Neural progenitor cell (in vitro differentiated cells): ENCODE results near the gene C6orf132. TPM values are rescaled to one million over a fixed set of nuclear protein-coding genes. Genes with fewer than 3 reads are reported as not detected.

ENCODE experiments used
- DNase-seq: peaks from one replicate; pipeline ENCODE4 v3.0.0-alpha.2; 2016; ENCODE audit warnings: low spot score
- H2AFZ ChIP-seq: fragments of 200-600 bp; sonication (generic); replicated peaks from 2 replicates; pipeline ENCODE4 v1.6.1; 2016; ENCODE audit warnings: antibody characterized with exemption
- H3F3A ChIP-seq: fragments of 200-600 bp; sonication (generic); 2 replicates; pipeline ENCODE4 v1.6.1; 2016; ENCODE audit warnings: antibody characterized with exemption, low read depth
- H3K27ac ChIP-seq: fragments of 200-600 bp; sonication (generic); 2 replicates; pipeline ENCODE4 v1.5.1; 2016; ENCODE audit warnings: mild to moderate bottlenecking
- H3K27me3 ChIP-seq: fragments of 200-600 bp; sonication (generic); 2 replicates; pipeline ENCODE4 v1.6.1; 2016; ENCODE audit warnings: mild to moderate bottlenecking, moderate library complexity
- H3K36me3 ChIP-seq: fragments of 200-600 bp; sonication (generic); 2 replicates; pipeline ENCODE4 v1.5.1; 2016
- H3K4me1 ChIP-seq: fragments of 200-600 bp; sonication (generic); 2 replicates; pipeline ENCODE4 v1.6.1; 2016; ENCODE audit warnings: mixed run types
- H3K4me2 ChIP-seq: fragments of 200-600 bp; sonication (generic); 2 replicates; pipeline ENCODE4 v1.6.1; 2016
- H3K4me3 ChIP-seq: fragments of 200-600 bp; sonication (generic); 2 replicates; pipeline ENCODE4 v1.5.1; 2016
- H3K79me2 ChIP-seq: fragments of 200-600 bp; sonication (generic); 2 replicates; pipeline ENCODE4 v1.6.1; 2016; ENCODE audit warnings: low read depth
- H3K9ac ChIP-seq: fragments of 200-600 bp; sonication (generic); 2 replicates; pipeline ENCODE4 v1.6.1; 2016
- H3K9me3 ChIP-seq: fragments of 200-600 bp; sonication (generic); 2 replicates; pipeline ENCODE4 v1.5.1; 2016; ENCODE audit warnings: low read depth
- H4K20me1 ChIP-seq: fragments of 200-600 bp; sonication (generic); 2 replicates; pipeline ENCODE4 v1.6.1; 2016; ENCODE audit warnings: low read depth
- H3K27ac Mint-ChIP-seq: 3 replicates; pipeline ENCODE4 v1.8.0; 2021; ENCODE audit warnings: mixed read lengths
- H3K27me3 Mint-ChIP-seq: 2 replicates; pipeline ENCODE4 v1.8.0; 2022; ENCODE audit warnings: low read depth, mild to moderate bottlenecking, inconsistent platforms, moderate library complexity, mixed read lengths; ENCODE audit not compliant: insufficient read depth
- H3K36me3 Mint-ChIP-seq: 3 replicates; pipeline ENCODE4 v1.8.0; 2021; ENCODE audit warnings: mixed read lengths
- H3K4me1 Mint-ChIP-seq: 3 replicates; pipeline ENCODE4 v1.8.0; 2021; ENCODE audit warnings: mixed read lengths
- H3K4me3 Mint-ChIP-seq: 3 replicates; pipeline ENCODE4 v1.8.0; 2021; ENCODE audit warnings: mild to moderate bottlenecking, moderate library complexity, mixed read lengths
- H3K9me3 Mint-ChIP-seq: 3 replicates; pipeline ENCODE4 v1.8.0; 2020; ENCODE audit warnings: mixed read lengths
- EZH2 ChIP-seq: fragments of 200-600 bp; sonication (generic); IDR thresholded peaks from 2 replicates; pipeline ENCODE4 v1.6.1; 2017; ENCODE audit warnings: antibody characterized with exemption, mild to moderate bottlenecking, moderate library complexity
- EZH2phosphoT487 ChIP-seq: fragments of 200-600 bp; sonication (generic); IDR thresholded peaks from 2 replicates; pipeline ENCODE4 v1.6.1; 2017; ENCODE audit warnings: antibody characterized with exemption
- total RNA-seq: library from RNA; depleted of rRNA; stranded (reverse); fragments of >200 nt; gene quantifications from 2 replicates; pipeline ENCODE4 v1.2.3, GENCODE V29; 2015; ENCODE audit warnings: low replicate concordance
- TF ChIP-seq, protein P1 (sequence below): fragments of 200-600 bp; sonication (generic); IDR thresholded peaks from 2 replicates; pipeline ENCODE4 v1.5.1; 2017; ENCODE audit warnings: antibody characterized with exemption, mild to moderate bottlenecking

Gene C6orf132
- total RNA-seq, 1 donor from 2014 or later, result 1.8 TPM

DNA sequence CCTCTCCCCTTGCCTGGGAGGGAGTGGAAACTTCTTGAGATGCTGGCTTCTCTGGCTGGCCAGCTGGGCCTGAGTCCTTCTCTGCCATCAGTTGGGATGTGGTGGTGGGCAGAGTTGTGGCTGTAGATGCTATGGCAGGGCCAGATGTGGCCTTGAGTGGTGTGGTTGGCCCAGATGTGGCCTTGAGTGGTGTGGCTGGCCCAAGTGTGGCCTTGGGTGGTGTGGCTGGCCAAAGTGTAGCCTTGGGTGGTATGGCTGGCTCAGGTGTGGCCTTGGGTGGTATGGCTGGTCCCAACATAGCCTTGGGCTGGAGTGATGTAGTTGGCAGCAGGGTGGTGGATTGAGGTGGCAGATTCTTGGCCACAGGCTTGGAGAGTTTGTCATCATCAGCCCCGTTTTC lies 36.7 kb downstream of the C6orf132 start:
- no peaks in the 10 kb centered on the region for H3K36me3 ChIP-seq
- no peak for DNase-seq
- Mint-ChIP-seq H3K4me3 (no peak overlapping the region), H3K9me3 (peaks cover 3% of the 10 kb centered on the region), H3K4me1 (peaks cover 5% of the 10 kb centered on the region), H3K27ac (no peak overlapping the region), H3K27me3 (peaks cover 6% of the 10 kb centered on the region), H3K36me3 (no peaks in the 10 kb centered on the region)
- no peaks in the 10 kb centered on the region for H3K27me3 ChIP-seq
- no peak overlapping the region for H3K4me3 ChIP-seq
- H2AFZ ChIP-seq, result no peak overlapping the region
- no peaks in the 10 kb centered on the region for H4K20me1 ChIP-seq
- no peak overlapping the region for H3K9ac ChIP-seq
- TF ChIP-seq EZH2phosphoT487 (no peak), EZH2 (no peak)
- TF ChIP-seq, protein P1, sequence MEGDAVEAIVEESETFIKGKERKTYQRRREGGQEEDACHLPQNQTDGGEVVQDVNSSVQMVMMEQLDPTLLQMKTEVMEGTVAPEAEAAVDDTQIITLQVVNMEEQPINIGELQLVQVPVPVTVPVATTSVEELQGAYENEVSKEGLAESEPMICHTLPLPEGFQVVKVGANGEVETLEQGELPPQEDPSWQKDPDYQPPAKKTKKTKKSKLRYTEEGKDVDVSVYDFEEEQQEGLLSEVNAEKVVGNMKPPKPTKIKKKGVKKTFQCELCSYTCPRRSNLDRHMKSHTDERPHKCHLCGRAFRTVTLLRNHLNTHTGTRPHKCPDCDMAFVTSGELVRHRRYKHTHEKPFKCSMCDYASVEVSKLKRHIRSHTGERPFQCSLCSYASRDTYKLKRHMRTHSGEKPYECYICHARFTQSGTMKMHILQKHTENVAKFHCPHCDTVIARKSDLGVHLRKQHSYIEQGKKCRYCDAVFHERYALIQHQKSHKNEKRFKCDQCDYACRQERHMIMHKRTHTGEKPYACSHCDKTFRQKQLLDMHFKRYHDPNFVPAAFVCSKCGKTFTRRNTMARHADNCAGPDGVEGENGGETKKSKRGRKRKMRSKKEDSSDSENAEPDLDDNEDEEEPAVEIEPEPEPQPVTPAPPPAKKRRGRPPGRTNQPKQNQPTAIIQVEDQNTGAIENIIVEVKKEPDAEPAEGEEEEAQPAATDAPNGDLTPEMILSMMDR, result no peak
- no peak overlapping the region for H3K27ac ChIP-seq
- no peaks in the 10 kb centered on the region for H3K79me2 ChIP-seq
- peaks cover 11% of the 10 kb centered on the region for H3F3A ChIP-seq
- no peak overlapping the region for H3K4me2 ChIP-seq
- H3K9me3 ChIP-seq, result no peaks in the 10 kb centered on the region
- H3K4me1 ChIP-seq, result peaks cover 3% of the 10 kb centered on the region

DNA sequence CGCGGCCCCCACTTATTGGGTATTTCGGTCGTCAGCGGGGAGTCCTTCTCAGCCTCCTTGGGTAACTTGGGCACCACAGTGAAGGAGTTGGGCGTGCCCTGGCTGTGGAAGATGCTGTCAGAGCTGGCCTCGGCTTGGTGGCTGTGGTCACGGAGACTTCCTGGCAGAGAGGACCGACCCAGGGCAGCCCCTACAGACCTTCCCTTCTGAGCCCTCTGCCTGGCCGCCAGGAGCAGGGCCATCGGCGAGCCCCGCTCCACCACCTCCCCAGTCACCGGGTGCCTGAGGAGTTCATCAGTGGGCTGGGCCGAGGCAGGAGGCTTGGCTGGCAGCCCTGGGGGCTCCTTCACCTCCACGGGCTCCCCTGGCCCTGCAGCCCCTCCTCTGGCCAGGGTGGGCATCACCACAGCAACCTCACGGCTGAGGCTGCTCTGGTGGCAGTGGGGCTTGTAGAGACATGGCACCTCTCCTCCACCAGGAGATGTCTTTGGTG lies 37.2 kb downstream of the C6orf132 start:
- Mint-ChIP-seq H3K9me3 (peaks cover 3% of the 10 kb centered on the region), H3K27ac (no peak overlapping the region), H3K4me1 (peaks cover 6% of the 10 kb centered on the region), H3K36me3 (no peaks in the 10 kb centered on the region), H3K27me3 (peaks cover 8% of the 10 kb centered on the region), H3K4me3 (no peak overlapping the region)
- H3K4me3 ChIP-seq, result no peak overlapping the region
- no peak overlapping the region for H3K9ac ChIP-seq
- peaks cover 11% of the 10 kb centered on the region for H3F3A ChIP-seq
- H3K9me3 ChIP-seq, result no peaks in the 10 kb centered on the region
- no peaks in the 10 kb centered on the region for H3K36me3 ChIP-seq
- H3K4me1 ChIP-seq, result peaks cover 3% of the 10 kb centered on the region
- TF ChIP-seq EZH2phosphoT487, result no peak
- TF ChIP-seq EZH2, result no peak
- TF ChIP-seq, protein P1, result no peak
- H3K79me2 ChIP-seq, result no peaks in the 10 kb centered on the region
- H3K27ac ChIP-seq, result no peak overlapping the region
- no peak overlapping the region for H2AFZ ChIP-seq
- H3K27me3 ChIP-seq, result no peaks in the 10 kb centered on the region
- no peak for DNase-seq
- no peak overlapping the region for H3K4me2 ChIP-seq
- no peaks in the 10 kb centered on the region for H4K20me1 ChIP-seq

DNA sequence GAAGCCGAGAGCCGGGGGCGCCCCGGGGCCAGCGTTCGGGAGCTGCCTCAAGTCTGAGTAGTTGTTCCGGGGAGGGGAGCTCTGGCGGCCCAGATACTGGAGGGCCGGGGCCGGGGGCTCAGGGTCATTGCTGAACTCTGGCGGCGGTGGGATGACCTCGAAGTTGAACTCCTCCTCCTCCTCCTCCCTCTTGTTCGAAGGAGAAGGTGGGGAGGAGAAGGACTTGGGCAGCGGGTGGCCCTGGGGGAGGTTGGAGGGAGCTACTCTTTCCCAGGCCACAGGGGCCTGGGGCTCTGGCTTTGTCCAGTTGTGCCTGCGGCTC lies 37.7 kb downstream of the C6orf132 start:
- peaks cover 11% of the 10 kb centered on the region for H3F3A ChIP-seq
- H3K27ac ChIP-seq, result no peak overlapping the region
- Mint-ChIP-seq H3K27me3 (peaks cover 10% of the 10 kb centered on the region), H3K9me3 (no peaks in the 10 kb centered on the region), H3K36me3 (no peaks in the 10 kb centered on the region), H3K27ac (no peak overlapping the region), H3K4me3 (no peak overlapping the region), H3K4me1 (peaks cover 11% of the 10 kb centered on the region)
- peaks cover 3% of the 10 kb centered on the region for H3K4me1 ChIP-seq
- no peak for DNase-seq
- H3K36me3 ChIP-seq, result no peaks in the 10 kb centered on the region
- peak overlapping the region; percentile 100 for H2AFZ ChIP-seq
- no peaks in the 10 kb centered on the region for H3K27me3 ChIP-seq
- H3K4me2 ChIP-seq, result peak overlapping the region; percentile 89
- TF ChIP-seq EZH2phosphoT487 (no peak), EZH2 (no peak)
- TF ChIP-seq, protein P1, result no peak
- peak overlapping the region; percentile 59 for H3K4me3 ChIP-seq
- no peaks in the 10 kb centered on the region for H3K79me2 ChIP-seq
- no peaks in the 10 kb centered on the region for H3K9me3 ChIP-seq
- no peaks in the 10 kb centered on the region for H4K20me1 ChIP-seq
- H3K9ac ChIP-seq, result no peak overlapping the region
